Measurements from ENCODE around the gene CEP192. TPM values are rescaled to one million over a fixed set of nuclear protein-coding genes. Genes with fewer than 3 reads are reported as not detected.

Gene CEP192
- 10 to 100 TPM in 2 of 4 donors, 1 to 10 TPM in 2; 5.2 to 12.3 (median 9.2) TPM for total RNA-seq
- 1 to 10 TPM; 3.1 to 4.7 (median 4.7) TPM for polyA plus RNA-seq
- long read RNA-seq, donor 1, partial matches to known transcripts = 0 of 2 reads
- long read RNA-seq, donor 1, other reads (novel, unspliced or antisense) = 2 of 2 reads
- long read RNA-seq, donor 2, partial matches to known transcripts = 1 of 3 reads
- long read RNA-seq, donor 2, other reads (novel, unspliced or antisense) = 2 of 3 reads

GRCh38 chr18:12990967-12991820 lies at the start of gene CEP192:
TSS of gene CEP192 (plus strand) at chr18:12991362. CDS start at chr18:12999425, 8,063 bp downstream.
- 0% methylated on average over 60 to 73 of the region's 73 CpGs for WGBS, 3 donors
- Histone ChIP-seq H3K4me3 (peak within 1 kb of the TSS; percentile 90), H3K27ac (peak within 1 kb of the TSS; percentile 87), H3K36me3 (ENCODE audit: insufficient read depth in 1 of 2, low read depth in 1 of 2) (peaks cover 0 to 7% of the 10 kb centered on the region in 2 donors), H3K9me3 (no peaks in the 10 kb centered on the region), H3K4me1 (peaks cover 34% of the 10 kb centered on the region), H3K27me3 (ENCODE audit: insufficient read depth in 3 of 3, low read length in 2 of 3) (no peaks in the 10 kb centered on the region)
- intact Hi-C loops (cut with DNase I) = no loop called here
- ATAC-seq (peak; percentile 95 to 97 (median 96)), DNase-seq (peak; percentile 97 to 99)
- TF ChIP-seq, protein P1, sequence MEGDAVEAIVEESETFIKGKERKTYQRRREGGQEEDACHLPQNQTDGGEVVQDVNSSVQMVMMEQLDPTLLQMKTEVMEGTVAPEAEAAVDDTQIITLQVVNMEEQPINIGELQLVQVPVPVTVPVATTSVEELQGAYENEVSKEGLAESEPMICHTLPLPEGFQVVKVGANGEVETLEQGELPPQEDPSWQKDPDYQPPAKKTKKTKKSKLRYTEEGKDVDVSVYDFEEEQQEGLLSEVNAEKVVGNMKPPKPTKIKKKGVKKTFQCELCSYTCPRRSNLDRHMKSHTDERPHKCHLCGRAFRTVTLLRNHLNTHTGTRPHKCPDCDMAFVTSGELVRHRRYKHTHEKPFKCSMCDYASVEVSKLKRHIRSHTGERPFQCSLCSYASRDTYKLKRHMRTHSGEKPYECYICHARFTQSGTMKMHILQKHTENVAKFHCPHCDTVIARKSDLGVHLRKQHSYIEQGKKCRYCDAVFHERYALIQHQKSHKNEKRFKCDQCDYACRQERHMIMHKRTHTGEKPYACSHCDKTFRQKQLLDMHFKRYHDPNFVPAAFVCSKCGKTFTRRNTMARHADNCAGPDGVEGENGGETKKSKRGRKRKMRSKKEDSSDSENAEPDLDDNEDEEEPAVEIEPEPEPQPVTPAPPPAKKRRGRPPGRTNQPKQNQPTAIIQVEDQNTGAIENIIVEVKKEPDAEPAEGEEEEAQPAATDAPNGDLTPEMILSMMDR (IDR thresholded peaks at IDR 0.05) = no peak

GRCh38 chr18:12943215-12943614 lies 47.9 kb upstream of the CEP192 start:
- Histone ChIP-seq H3K36me3 (ENCODE audit: insufficient read depth in 1 of 2, low read depth in 1 of 2) (no peaks in the 10 kb centered on the region), H3K9me3 (no peaks in the 10 kb centered on the region), H3K27ac (no peak overlapping the region), H3K27me3 (ENCODE audit: insufficient read depth in 3 of 3, low read length in 2 of 3) (no peaks in the 10 kb centered on the region), H3K4me3 (no peak overlapping the region), H3K4me1 (peaks cover 13% of the 10 kb centered on the region)
- intact Hi-C loops (cut with DNase I) = loop anchor here in 1 of 2 donors (10.0 kb wide), 1 partner anchor 538 kb away; the partner anchor contains the start of gene PRELID3A
- 72 to 79% (median 75%) methylated on average over 4 of the region's 4 CpGs for WGBS, 3 donors
- DNase-seq = no peak
- no peak for ATAC-seq
- TF ChIP-seq, protein P1 (IDR thresholded peaks at IDR 0.05) = no peak

- no peaks in the 10 kb centered on the region for H3K27me3 ChIP-seq (ENCODE audit: insufficient read depth in 3 of 3, low read length in 2 of 3)
- ATAC-seq = no peak
- intact Hi-C loops (cut with DNase I) = loop anchor here (5.0 to 10.0 kb wide), 3 partner anchors 53 to 540 kb away; partner anchors contain the start of genes PRELID3A (in 1 of the 2) and PTPN2 (in 1 of the 2)
- H3K4me3 ChIP-seq = no peak overlapping the region
- WGBS, 3 donors = 21 to 29% (median 24%) methylated on average over 4 of the region's 4 CpGs
- H3K27ac ChIP-seq = peak overlapping the region; percentile 10
- H3K9me3 ChIP-seq = no peaks in the 10 kb centered on the region
- TF ChIP-seq, protein P1 (IDR thresholded peaks at IDR 0.05) = no peak
- peak in 1 of 2 donors; percentile 35 for DNase-seq
- no peaks in the 10 kb centered on the region for H3K36me3 ChIP-seq (ENCODE audit: insufficient read depth in 1 of 2, low read depth in 1 of 2)
- H3K4me1 ChIP-seq = peaks cover 13% of the 10 kb centered on the region
These were observed 46.5 kb upstream of the CEP192 start for GRCh38 chr18:12944709-12945108.

GRCh38 chr18:12946549-12947284 lies 44.4 kb upstream of the CEP192 start:
- Histone ChIP-seq H3K27ac (peak overlapping the region; percentile 98), H3K4me1 (peaks cover 16% of the 10 kb centered on the region), H3K4me3 (peak overlapping the region; percentile 89), H3K27me3 (ENCODE audit: insufficient read depth in 3 of 3, low read length in 2 of 3) (no peaks in the 10 kb centered on the region), H3K9me3 (no peaks in the 10 kb centered on the region), H3K36me3 (ENCODE audit: insufficient read depth in 1 of 2, low read depth in 1 of 2) (peaks cover 0 to 3% of the 10 kb centered on the region in 2 donors)
- TF ChIP-seq, protein P1 (IDR thresholded peaks at IDR 0.05) = no peak
- intact Hi-C loops (cut with DNase I) = loop anchor here (2.0 to 10.0 kb wide), 4 partner anchors 51 to 542 kb away; partner anchors contain the start of genes PTPN2 (in 2 of the 2) and PRELID3A (in 1 of the 2)
- DNase-seq (peak in 1 of 2 donors; percentile 46), ATAC-seq (peak in 1 of 4 donors; percentile 0)
- 5% methylated on average over 15 of the region's 15 CpGs for WGBS, 3 donors

All from psoas muscle (tissue), 8 donors.